IMR-90 (cell line): ENCODE measurements around the gene OPN5. TPM values are rescaled to one million over a fixed set of nuclear protein-coding genes. Genes with fewer than 3 reads are reported as not detected.

ENCODE experiments used
- ATAC-seq: fragments of 200-7000 bp; cut with Tn5 transposase; 2 replicates; pipeline ENCODE4 v1.9.1; 2020; ENCODE audit warnings: low read depth, mild to moderate bottlenecking, moderate library complexity
- BruUV-seq: library from RNA; stranded (reverse); fragments of 400-500 nt; replicated peaks from 2 replicates; lab custom pipeline; 2021; lab: Mats Ljungman, UMichigan
- CTCF ChIA-PET: fragments of 300-600 bp; formaldehyde crosslinking; extraction: SDS; loops from one replicate; lab custom pipeline; 2021; ENCODE audit warnings: antibody characterized with exemption; lab: Yijun Ruan, JAX
- POLR2A ChIA-PET: fragments of 300-600 bp; sonication (Branson Sonifier 250); formaldehyde crosslinking; loops from one replicate; lab custom pipeline; 2022; ENCODE audit warnings: antibody characterized with exemption; ENCODE audit not compliant: unreplicated experiment; lab: Charles Lee
- DNase-seq: peaks from one replicate; pipeline ENCODE4 v3.0.0; 2013
- H2AFZ ChIP-seq: replicated peaks from 2 replicates; pipeline ENCODE3; 2013; ENCODE audit warnings: low read length, mild to moderate bottlenecking; ENCODE audit not compliant: poor library complexity
- H2AK5ac ChIP-seq: 2 replicates; pipeline ENCODE4 v1.6.1; 2013; ENCODE audit warnings: low read depth, low read length, inconsistent platforms
- H2AK9ac ChIP-seq: replicated peaks from 2 replicates; pipeline ENCODE3; 2013; ENCODE audit warnings: mild to moderate bottlenecking, low read depth, low read length, moderate library complexity; ENCODE audit not compliant: poor library complexity
- H2BK120ac ChIP-seq: 2 replicates; pipeline ENCODE4 v1.6.1; 2013; ENCODE audit warnings: low read depth, low read length, inconsistent platforms
- H2BK15ac ChIP-seq: 3 replicates; pipeline ENCODE4 v1.6.1; 2013; ENCODE audit warnings: low read depth, low read length, inconsistent platforms
- H2BK20ac ChIP-seq: 2 replicates; pipeline ENCODE4 v1.6.1; 2013; ENCODE audit warnings: low read depth, mild to moderate bottlenecking, inconsistent platforms, low read length, moderate library complexity
- H2BK5ac ChIP-seq: 2 replicates; pipeline ENCODE4 v1.6.1; 2013; ENCODE audit warnings: mild to moderate bottlenecking, low read depth, low read length, inconsistent platforms; ENCODE audit not compliant: poor library complexity, severe bottlenecking
- H3K14ac ChIP-seq: replicated peaks from 2 replicates; pipeline ENCODE4 v1.6.1; 2013; ENCODE audit warnings: low read depth, low read length, inconsistent platforms
- H3K18ac ChIP-seq: 2 replicates; pipeline ENCODE4 v1.6.1; 2013; ENCODE audit warnings: low read depth, low read length, control low read depth
- H3K23ac ChIP-seq: 2 replicates; pipeline ENCODE4 v1.6.1; 2013; ENCODE audit warnings: low read depth, low read length, inconsistent platforms
- H3K27ac ChIP-seq: 2 replicates; pipeline ENCODE4 v1.5.1; 2013; ENCODE audit warnings: mild to moderate bottlenecking, control low read depth, low read length; ENCODE audit not compliant: insufficient read depth
- H3K27me3 ChIP-seq: 2 replicates; pipeline ENCODE4 v1.6.1; 2013; ENCODE audit warnings: low read length; ENCODE audit not compliant: control insufficient read depth, insufficient read depth
- H3K36me3 ChIP-seq: 2 replicates; pipeline ENCODE4 v1.6.1; 2013; ENCODE audit warnings: low read length, mixed read lengths; ENCODE audit not compliant: control insufficient read depth, insufficient read depth
- H3K4ac ChIP-seq: 2 replicates; pipeline ENCODE4 v1.6.1; 2013; ENCODE audit warnings: low read depth, low read length, inconsistent platforms
- H3K4me1 ChIP-seq: 2 replicates; pipeline ENCODE4 v1.6.1; 2013; ENCODE audit warnings: low read length, mixed read lengths; ENCODE audit not compliant: control insufficient read depth, insufficient read depth
- H3K4me2 ChIP-seq: 2 replicates; pipeline ENCODE4 v1.6.1; 2013; ENCODE audit warnings: low read depth, mild to moderate bottlenecking, control low read depth, low read length, moderate library complexity
- H3K4me3 ChIP-seq: 2 replicates; pipeline ENCODE4 v1.5.1; 2013; ENCODE audit warnings: low read depth, mild to moderate bottlenecking, control low read depth, low read length, moderate library complexity; ENCODE audit not compliant: insufficient read depth
- H3K56ac ChIP-seq: 2 replicates; pipeline ENCODE4 v1.6.1; 2013; ENCODE audit warnings: low read length, inconsistent platforms; ENCODE audit not compliant: insufficient read depth; ENCODE audit errors: extremely low read depth
- H3K79me1 ChIP-seq, 2 experiments: 2 replicates each; pipeline ENCODE4 v1.6.1; 2013; ENCODE audit warnings: low read length in 2 of 2, inconsistent platforms in 1 of 2, low read depth in 1 of 2
- H3K9ac ChIP-seq: 2 replicates; pipeline ENCODE4 v1.6.1; 2013; ENCODE audit warnings: low read depth, low read length, control low read depth
- H3K9me1 ChIP-seq: 2 replicates; pipeline ENCODE4 v1.6.1; 2013; ENCODE audit warnings: low read length, inconsistent platforms; ENCODE audit not compliant: insufficient read depth
- H3K9me3 ChIP-seq: 2 replicates; pipeline ENCODE4 v1.6.1; 2013; ENCODE audit warnings: low read length; ENCODE audit not compliant: control insufficient read depth, insufficient read depth
- H4K20me1 ChIP-seq: 2 replicates; pipeline ENCODE4 v1.6.1; 2013; ENCODE audit warnings: low read length, inconsistent platforms; ENCODE audit not compliant: insufficient read depth
- H4K5ac ChIP-seq: 2 replicates; pipeline ENCODE4 v1.6.1; 2013; ENCODE audit warnings: mild to moderate bottlenecking, low read depth, low read length, control low read depth
- H4K8ac ChIP-seq, 2 experiments: 2 replicates each; pipeline ENCODE4 v1.6.1; 2013; ENCODE audit warnings: low read depth in 2 of 2, low read length in 2 of 2, control low read depth in 1 of 2, inconsistent platforms in 1 of 2
- H4K91ac ChIP-seq: 2 replicates; pipeline ENCODE4 v1.6.1; 2013; ENCODE audit warnings: low read depth, low read length, inconsistent platforms; ENCODE audit not compliant: insufficient read depth
- BHLHE40 ChIP-seq: fragments of 150-350 bp; IDR thresholded peaks from 2 replicates; pipeline ENCODE4 v1.6.1; 2016; ENCODE audit warnings: mild to moderate bottlenecking, low read depth, low read length
- CHD1 ChIP-seq: IDR thresholded peaks from 2 replicates; pipeline ENCODE4 v1.6.1; 2012; ENCODE audit warnings: low read depth, low read length, improper control_type of control experiment
- MAFK ChIP-seq: IDR thresholded peaks from 2 replicates; pipeline ENCODE4 v1.6.1; 2012; ENCODE audit warnings: low read depth, low read length, improper control_type of control experiment
- MXI1 ChIP-seq: IDR thresholded peaks from 2 replicates; pipeline ENCODE4 v1.6.1; 2012; ENCODE audit warnings: low read depth, mild to moderate bottlenecking, low read length, moderate library complexity, borderline replicate concordance
- NFE2L2 ChIP-seq: fragments of 150-350 bp; IDR thresholded peaks from 2 replicates; pipeline ENCODE4 v1.6.1; 2016; ENCODE audit warnings: low read depth, mild to moderate bottlenecking, low read length
- RAD21 ChIP-seq: IDR thresholded peaks from 2 replicates; pipeline ENCODE4 v1.6.1; 2012; ENCODE audit warnings: low read length, improper control_type of control experiment
- RCOR1 ChIP-seq: IDR thresholded peaks from 2 replicates; pipeline ENCODE4 v1.6.1; 2012; ENCODE audit warnings: mild to moderate bottlenecking, low read length, improper control_type of control experiment; ENCODE audit not compliant: insufficient replicate concordance
- SMC3 ChIP-seq: fragments of 150-350 bp; IDR thresholded peaks from 2 replicates; pipeline ENCODE4 v1.6.1; 2016; ENCODE audit warnings: low read depth, mild to moderate bottlenecking, antibody characterized with exemption, low read length, moderate library complexity
- WGBS, 2 experiments: methylation state at CpG; one replicate each; pipeline versions ENCODE4 v1.1.5 to v1.1.7; 2013; ENCODE audit warnings: missing lambda C conversion rate in 2 of 2; ENCODE audit not compliant: insufficient read length in 1 of 2; ENCODE audit errors: extremely low coverage in 2 of 2; 5-methylcytosine and 5-hydroxymethylcytosine counted together
- dilution Hi-C: fragments of 300-500 bp; cut with HindIII; formaldehyde crosslinking; loops from one replicate; pipeline ENCODE4 v1.14.3; 2018; ENCODE audit warnings: low sequenced_read_pairs; ENCODE audit not compliant: unreplicated experiment
- in situ Hi-C: fragments of 300-500 bp; cut with MboI; formaldehyde crosslinking; loops from 3 replicates; pipeline ENCODE4 v1.14.3; 2019; ENCODE audit warnings: low sequenced_read_pairs, inconsistent platforms, mixed read lengths
- intact Hi-C: fragments of 100-400 bp; cut with micrococcal nuclease; formaldehyde crosslinking; loops from 2 replicates; pipeline ENCODE4 v1.10.0; 2022
- polyA plus RNA-seq, 3 experiments: library from polyadenylated mRNA; depleted of rRNA; stranded (reverse); fragments of >200 nt; gene quantifications; 2 replicates each; pipeline ENCODE4 v1.2.3, GENCODE V29; 2012; ENCODE audit warnings: low replicate concordance in 1 of 3
- total RNA-seq: library from RNA; depleted of rRNA; stranded (reverse); fragments of >200 nt; gene quantifications from 2 replicates; pipeline ENCODE4 v1.2.3, GENCODE V29; 2012
- TF ChIP-seq, protein P1 (sequence below): fragments of 150-350 bp; IDR thresholded peaks from 2 replicates; pipeline ENCODE4 v1.6.1; 2017; ENCODE audit warnings: mild to moderate bottlenecking, antibody characterized with exemption, low read length, low read depth
- TF ChIP-seq, protein P2 (sequence below): conservative IDR thresholded peaks from 2 replicates; pipeline ENCODE4 v1.5.1; 2012; ENCODE audit warnings: mild to moderate bottlenecking, low read depth, low read length, improper control_type of control experiment

Gene OPN5
- total and polyA plus RNA-seq, 2 of the 4 experiments (the other 2 are of a cell fraction), result not detected

DNA sequence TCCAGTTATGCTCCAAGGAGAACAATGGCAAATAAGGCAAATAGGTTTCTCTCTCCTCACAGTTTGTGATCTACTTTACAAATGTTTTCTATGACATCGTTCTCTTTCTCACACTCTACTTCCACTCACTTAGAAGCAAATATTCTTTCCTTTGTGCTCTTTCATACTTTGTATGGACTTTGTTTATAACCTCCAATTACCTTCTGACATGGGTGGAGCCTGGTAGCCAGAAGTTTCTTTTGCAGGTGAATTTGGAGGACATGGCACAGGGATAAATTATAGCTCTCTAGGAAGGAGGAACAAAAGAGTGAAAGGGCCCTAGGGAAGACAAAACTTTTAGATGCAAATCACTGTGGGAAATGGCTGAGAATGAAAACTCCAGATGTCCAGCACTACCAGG is 69.3 kb downstream of the OPN5 start:
- ChIA-PET POLR2A (no interaction called here), CTCF (no interaction called here)
- Histone ChIP-seq H3K14ac (no peak overlapping the region), H3K4ac (no peak overlapping the region), H3K23ac (no peak overlapping the region), H2BK20ac (no peak overlapping the region), H3K9ac (no peak overlapping the region), H2BK120ac (no peak overlapping the region), H3K27ac (no peak overlapping the region), H4K8ac (no peak overlapping the region), H3K4me1 (no peaks in the 10 kb centered on the region), H3K79me1 (no peaks in the 10 kb centered on the region), H3K27me3 (no peaks in the 10 kb centered on the region), H3K56ac (no peak overlapping the region), H3K18ac (no peak overlapping the region), H4K5ac (no peak overlapping the region), H2BK5ac (no peak overlapping the region), H4K91ac (no peak overlapping the region), H3K4me2 (no peak overlapping the region), H3K9me3 (no peaks in the 10 kb centered on the region), H2AFZ (no peak overlapping the region), H2AK5ac (no peak overlapping the region), H3K9me1 (no peaks in the 10 kb centered on the region), H3K36me3 (no peaks in the 10 kb centered on the region), H4K20me1 (no peaks in the 10 kb centered on the region), H2AK9ac (no peak overlapping the region), H2BK15ac (no peak overlapping the region), H3K4me3 (no peak overlapping the region)
- in situ Hi-C loops, result no loop called here
- dilution Hi-C loops, result no loop called here
- DNase-seq (no peak), ATAC-seq (no peak)
- no TSS peak for BruUV-seq
- no CpG with 5 or more reads among the region's 1 CpG for WGBS, 2 experiments
- TF ChIP-seq CHD1 (no peak), RCOR1 (no peak), MXI1 (no peak), NFE2L2 (no peak), MAFK (no peak), RAD21 (no peak), BHLHE40 (no peak), SMC3 (no peak)
- TF ChIP-seq, protein P1, sequence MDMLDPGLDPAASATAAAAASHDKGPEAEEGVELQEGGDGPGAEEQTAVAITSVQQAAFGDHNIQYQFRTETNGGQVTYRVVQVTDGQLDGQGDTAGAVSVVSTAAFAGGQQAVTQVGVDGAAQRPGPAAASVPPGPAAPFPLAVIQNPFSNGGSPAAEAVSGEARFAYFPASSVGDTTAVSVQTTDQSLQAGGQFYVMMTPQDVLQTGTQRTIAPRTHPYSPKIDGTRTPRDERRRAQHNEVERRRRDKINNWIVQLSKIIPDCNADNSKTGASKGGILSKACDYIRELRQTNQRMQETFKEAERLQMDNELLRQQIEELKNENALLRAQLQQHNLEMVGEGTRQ, result no peak
- TF ChIP-seq, protein P2, sequence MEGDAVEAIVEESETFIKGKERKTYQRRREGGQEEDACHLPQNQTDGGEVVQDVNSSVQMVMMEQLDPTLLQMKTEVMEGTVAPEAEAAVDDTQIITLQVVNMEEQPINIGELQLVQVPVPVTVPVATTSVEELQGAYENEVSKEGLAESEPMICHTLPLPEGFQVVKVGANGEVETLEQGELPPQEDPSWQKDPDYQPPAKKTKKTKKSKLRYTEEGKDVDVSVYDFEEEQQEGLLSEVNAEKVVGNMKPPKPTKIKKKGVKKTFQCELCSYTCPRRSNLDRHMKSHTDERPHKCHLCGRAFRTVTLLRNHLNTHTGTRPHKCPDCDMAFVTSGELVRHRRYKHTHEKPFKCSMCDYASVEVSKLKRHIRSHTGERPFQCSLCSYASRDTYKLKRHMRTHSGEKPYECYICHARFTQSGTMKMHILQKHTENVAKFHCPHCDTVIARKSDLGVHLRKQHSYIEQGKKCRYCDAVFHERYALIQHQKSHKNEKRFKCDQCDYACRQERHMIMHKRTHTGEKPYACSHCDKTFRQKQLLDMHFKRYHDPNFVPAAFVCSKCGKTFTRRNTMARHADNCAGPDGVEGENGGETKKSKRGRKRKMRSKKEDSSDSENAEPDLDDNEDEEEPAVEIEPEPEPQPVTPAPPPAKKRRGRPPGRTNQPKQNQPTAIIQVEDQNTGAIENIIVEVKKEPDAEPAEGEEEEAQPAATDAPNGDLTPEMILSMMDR, result no peak
- intact Hi-C loops, result no loop called here
